GM12878 (cell line): Measurements from ENCODE around the gene CYSRT1. TPM values are rescaled to one million over a fixed set of nuclear protein-coding genes. Genes with fewer than 3 reads are reported as not detected.

Experiments
- BRCA1 ChIP-seq: IDR thresholded peaks from 2 replicates; pipeline ENCODE4 v1.6.1; 2011; ENCODE audit warnings: low read depth, low read length, improper control_type of control experiment
- CREB1 ChIP-seq: IDR thresholded peaks from 2 replicates; pipeline ENCODE4 v1.6.1; 2012; ENCODE audit warnings: low read depth, mild to moderate bottlenecking, inconsistent platforms
- EZH2 ChIP-seq: IDR thresholded peaks from 2 replicates; pipeline ENCODE4 v1.6.1; 2012; ENCODE audit warnings: low read depth, mild to moderate bottlenecking, control low read depth, inconsistent platforms, low read length, borderline replicate concordance; ENCODE audit not compliant: control insufficient read depth
- FOXK2 ChIP-seq: fragments of 450-650 bp; IDR thresholded peaks from 2 replicates; pipeline ENCODE4 v1.6.1; 2017; ENCODE audit warnings: mild to moderate bottlenecking, moderate library complexity
- FOXM1 ChIP-seq: IDR thresholded peaks from 2 replicates; pipeline ENCODE4 v1.6.1; 2012; ENCODE audit warnings: low read depth, mild to moderate bottlenecking, inconsistent platforms, low read length, moderate library complexity
- HDGF ChIP-seq: fragments of 450-650 bp; IDR thresholded peaks from 2 replicates; pipeline ENCODE4 v1.6.1; 2016; ENCODE audit warnings: antibody characterized with exemption
- JUNB ChIP-seq: IDR thresholded peaks from 2 replicates; pipeline ENCODE4 v1.6.1; 2016; ENCODE audit warnings: antibody characterized with exemption, mild to moderate bottlenecking
- KAT2A ChIP-seq: conservative IDR thresholded peaks from 2 replicates; pipeline ENCODE4 v1.6.1; 2011; ENCODE audit warnings: low read depth, low read length; ENCODE audit not compliant: control insufficient read depth
- MYB ChIP-seq: fragments of 150-350 bp; IDR thresholded peaks from 2 replicates; pipeline ENCODE4 v1.6.1; 2014; ENCODE audit warnings: mild to moderate bottlenecking, low read depth, low read length, borderline replicate concordance
- NFXL1 ChIP-seq: fragments of 450-650 bp; IDR thresholded peaks from 2 replicates; pipeline ENCODE4 v1.6.1; 2017; ENCODE audit warnings: antibody characterized with exemption, mild to moderate bottlenecking, borderline replicate concordance
- NRF1 ChIP-seq: conservative IDR thresholded peaks from 2 replicates; pipeline ENCODE4 v1.6.1; 2011; ENCODE audit warnings: mild to moderate bottlenecking, low read depth, low read length, improper control_type of control experiment
- PML ChIP-seq: IDR thresholded peaks from 2 replicates; pipeline ENCODE4 v1.6.1; 2012; ENCODE audit warnings: low read length, inconsistent platforms
- RUNX3 ChIP-seq: IDR thresholded peaks from 2 replicates; pipeline ENCODE4 v1.6.1; 2012; ENCODE audit warnings: low read length, inconsistent platforms
- SIX5 ChIP-seq: IDR thresholded peaks from 2 replicates; pipeline ENCODE4 v1.6.1; 2011; ENCODE audit warnings: mild to moderate bottlenecking, low read depth, low read length, moderate library complexity; ENCODE audit not compliant: severe bottlenecking
- SMC3 ChIP-seq: IDR thresholded peaks from 2 replicates; pipeline ENCODE4 v1.6.1; 2011; ENCODE audit warnings: low read length, improper control_type of control experiment, borderline replicate concordance
- SRF ChIP-seq, 2 experiments: IDR thresholded peaks; 2 replicates each; pipeline ENCODE4 v1.6.1; 2011; ENCODE audit warnings: low read depth in 2 of 2, low read length in 2 of 2, mild to moderate bottlenecking in 1 of 2, moderate library complexity in 1 of 2
- TAF1 ChIP-seq: IDR thresholded peaks from 2 replicates; pipeline ENCODE4 v1.6.1; 2011; ENCODE audit warnings: mild to moderate bottlenecking, low read depth, low read length, borderline replicate concordance
- TARDBP ChIP-seq: IDR thresholded peaks from 2 replicates; pipeline ENCODE4 v1.6.1; 2016; ENCODE audit warnings: borderline replicate concordance
- TCF7 ChIP-seq: IDR thresholded peaks from 2 replicates; pipeline ENCODE4 v1.6.1; 2014; ENCODE audit warnings: antibody characterized with exemption, borderline replicate concordance
- ZNF384 ChIP-seq: IDR thresholded peaks from 2 replicates; pipeline ENCODE4 v1.6.1; 2012; ENCODE audit warnings: low read depth, mild to moderate bottlenecking, low read length, improper control_type of control experiment, borderline replicate concordance
- polyA plus RNA-seq, 11 experiments: library from polyadenylated mRNA; depleted of rRNA in 4 of 11; unstranded in 6 of 11; stranded (reverse) in 5 of 11; fragments of >200 nt; fragmentation: Nextera tagmentation in 4 of 11; fragmentation: Illumina TruSeq in 1 of 11; extraction: Ambion mirVana in 4 of 11; extraction: Trizol in 1 of 11; gene quantifications; 1 replicate in 1 of 11; 2 replicates in 10 of 11; pipeline versions ENCODE4 v1.2.1 to v1.2.3, GENCODE V29; 2011 to 2016; ENCODE audit warnings: inconsistent platforms in 2 of 11, missing spikeins in 2 of 11, low read depth in 1 of 11
- total RNA-seq, 4 experiments: library from RNA; depleted of rRNA in 3 of 4; stranded (reverse); fragments of >200 nt in 3 of 4; fragmentation: Illumina TruSeq in 1 of 4; extraction: Trizol in 1 of 4; gene quantifications; 2 replicates each; pipeline versions ENCODE4 v1.2.1 to v1.2.3, GENCODE V29; 2013 to 2021
- TF ChIP-seq, protein P1 (sequence below): fragments of 450-650 bp; IDR thresholded peaks from 2 replicates; pipeline ENCODE4 v1.6.1; 2014; ENCODE audit warnings: mild to moderate bottlenecking
- TF ChIP-seq, protein P2 (sequence below): IDR thresholded peaks from 2 replicates; pipeline ENCODE4 v1.6.1; 2012; ENCODE audit warnings: mild to moderate bottlenecking, low read depth, low read length
- TF ChIP-seq, protein P3 (sequence below): fragments of 450-650 bp; IDR thresholded peaks from 2 replicates; pipeline ENCODE4 v1.6.1; 2017; ENCODE audit warnings: borderline replicate concordance

The CYSRT1 gene
- total and polyA plus RNA-seq, 10 of the 15 experiments (the other 5 are each of a cell fraction or from before 2014, with no cell fraction given) = 0.24 to 3.6 (median 0.97) TPM; not detected in 1

DNA sequence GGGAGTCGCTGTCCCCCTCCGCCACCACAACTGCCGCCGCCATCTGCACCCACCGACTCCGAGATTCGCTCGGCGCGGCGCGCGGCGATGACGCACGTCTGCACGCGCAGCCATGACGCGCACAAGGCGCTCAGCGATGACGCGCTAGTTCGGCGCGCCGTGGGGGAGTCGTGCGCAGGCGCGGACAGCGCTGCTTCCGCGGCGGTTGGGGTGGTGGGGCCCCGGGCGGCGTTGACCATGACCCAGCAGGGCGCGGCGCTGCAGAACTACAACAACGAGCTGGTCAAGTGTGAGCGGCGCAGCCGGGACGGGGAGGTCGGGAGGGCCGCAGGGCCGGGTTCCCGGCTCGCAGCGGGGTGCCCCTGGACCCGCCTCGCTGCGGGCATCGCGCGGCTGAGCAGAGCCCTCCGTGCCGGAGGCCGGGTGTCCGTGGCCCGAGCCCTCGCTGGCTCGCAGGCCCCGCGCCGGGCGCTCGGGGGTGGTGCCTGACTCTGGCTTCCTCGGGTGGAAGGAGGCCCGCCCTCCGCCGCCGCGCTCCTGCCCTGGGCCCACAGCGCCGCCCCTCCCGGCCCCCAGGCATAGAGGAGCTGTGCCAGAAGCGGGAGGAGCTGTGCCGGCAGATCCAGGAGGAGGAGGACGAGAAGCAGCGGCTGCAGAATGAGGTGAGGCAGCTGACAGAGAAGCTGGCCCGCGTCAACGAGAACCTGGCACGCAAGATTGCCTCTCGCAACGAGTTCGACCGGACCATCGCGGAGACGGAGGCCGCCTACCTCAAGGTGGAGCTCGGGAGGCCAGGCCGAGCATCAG is 36.3 kb upstream of the CYSRT1 start, which contains the start of the genes ANAPC2 and SSNA1 (continued):
- TF ChIP-seq, protein P1, sequence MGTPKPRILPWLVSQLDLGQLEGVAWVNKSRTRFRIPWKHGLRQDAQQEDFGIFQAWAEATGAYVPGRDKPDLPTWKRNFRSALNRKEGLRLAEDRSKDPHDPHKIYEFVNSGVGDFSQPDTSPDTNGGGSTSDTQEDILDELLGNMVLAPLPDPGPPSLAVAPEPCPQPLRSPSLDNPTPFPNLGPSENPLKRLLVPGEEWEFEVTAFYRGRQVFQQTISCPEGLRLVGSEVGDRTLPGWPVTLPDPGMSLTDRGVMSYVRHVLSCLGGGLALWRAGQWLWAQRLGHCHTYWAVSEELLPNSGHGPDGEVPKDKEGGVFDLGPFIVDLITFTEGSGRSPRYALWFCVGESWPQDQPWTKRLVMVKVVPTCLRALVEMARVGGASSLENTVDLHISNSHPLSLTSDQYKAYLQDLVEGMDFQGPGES = peak; percentile 42; the same call in 1 of the 2 replicates
- TF ChIP-seq NFXL1 (no peak), SRF (IDR thresholded peaks at IDR 0.05; ENCODE audit: low read depth in 2 of 2, low read length in 2 of 2) (peak; percentile 90 to 98), SIX5 (peak; percentile 77), NRF1 (peak; percentile 84), TAF1 (peak; percentile 81), SMC3 (peak; percentile 40), FOXM1 (no peak), JUNB (no peak), HDGF (peak; percentile 90), TARDBP (peak; percentile 87; the same call in 1 of the 2 replicates), CREB1 (peak; percentile 100), ZNF384 (0 out of 2 replicates have a peak, but pooled peaks have one; percentile 26), EZH2 (no peak), MYB (no peak), FOXK2 (peak; percentile 57; the same call in 1 of the 2 replicates), BRCA1 (peak; percentile 65), TCF7 (no peak), KAT2A (no peak), PML (no peak; the same call in 1 of the 2 replicates), RUNX3 (peak; percentile 31; the same call in 1 of the 2 replicates)
- TF ChIP-seq, protein P2, sequence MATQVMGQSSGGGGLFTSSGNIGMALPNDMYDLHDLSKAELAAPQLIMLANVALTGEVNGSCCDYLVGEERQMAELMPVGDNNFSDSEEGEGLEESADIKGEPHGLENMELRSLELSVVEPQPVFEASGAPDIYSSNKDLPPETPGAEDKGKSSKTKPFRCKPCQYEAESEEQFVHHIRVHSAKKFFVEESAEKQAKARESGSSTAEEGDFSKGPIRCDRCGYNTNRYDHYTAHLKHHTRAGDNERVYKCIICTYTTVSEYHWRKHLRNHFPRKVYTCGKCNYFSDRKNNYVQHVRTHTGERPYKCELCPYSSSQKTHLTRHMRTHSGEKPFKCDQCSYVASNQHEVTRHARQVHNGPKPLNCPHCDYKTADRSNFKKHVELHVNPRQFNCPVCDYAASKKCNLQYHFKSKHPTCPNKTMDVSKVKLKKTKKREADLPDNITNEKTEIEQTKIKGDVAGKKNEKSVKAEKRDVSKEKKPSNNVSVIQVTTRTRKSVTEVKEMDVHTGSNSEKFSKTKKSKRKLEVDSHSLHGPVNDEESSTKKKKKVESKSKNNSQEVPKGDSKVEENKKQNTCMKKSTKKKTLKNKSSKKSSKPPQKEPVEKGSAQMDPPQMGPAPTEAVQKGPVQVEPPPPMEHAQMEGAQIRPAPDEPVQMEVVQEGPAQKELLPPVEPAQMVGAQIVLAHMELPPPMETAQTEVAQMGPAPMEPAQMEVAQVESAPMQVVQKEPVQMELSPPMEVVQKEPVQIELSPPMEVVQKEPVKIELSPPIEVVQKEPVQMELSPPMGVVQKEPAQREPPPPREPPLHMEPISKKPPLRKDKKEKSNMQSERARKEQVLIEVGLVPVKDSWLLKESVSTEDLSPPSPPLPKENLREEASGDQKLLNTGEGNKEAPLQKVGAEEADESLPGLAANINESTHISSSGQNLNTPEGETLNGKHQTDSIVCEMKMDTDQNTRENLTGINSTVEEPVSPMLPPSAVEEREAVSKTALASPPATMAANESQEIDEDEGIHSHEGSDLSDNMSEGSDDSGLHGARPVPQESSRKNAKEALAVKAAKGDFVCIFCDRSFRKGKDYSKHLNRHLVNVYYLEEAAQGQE = peak; percentile 26; the same call in 1 of the 2 replicates
- TF ChIP-seq, protein P3, sequence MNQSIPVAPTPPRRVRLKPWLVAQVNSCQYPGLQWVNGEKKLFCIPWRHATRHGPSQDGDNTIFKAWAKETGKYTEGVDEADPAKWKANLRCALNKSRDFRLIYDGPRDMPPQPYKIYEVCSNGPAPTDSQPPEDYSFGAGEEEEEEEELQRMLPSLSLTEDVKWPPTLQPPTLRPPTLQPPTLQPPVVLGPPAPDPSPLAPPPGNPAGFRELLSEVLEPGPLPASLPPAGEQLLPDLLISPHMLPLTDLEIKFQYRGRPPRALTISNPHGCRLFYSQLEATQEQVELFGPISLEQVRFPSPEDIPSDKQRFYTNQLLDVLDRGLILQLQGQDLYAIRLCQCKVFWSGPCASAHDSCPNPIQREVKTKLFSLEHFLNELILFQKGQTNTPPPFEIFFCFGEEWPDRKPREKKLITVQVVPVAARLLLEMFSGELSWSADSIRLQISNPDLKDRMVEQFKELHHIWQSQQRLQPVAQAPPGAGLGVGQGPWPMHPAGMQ = no peak
